CD14-positive monocyte (primary cell): Measurements from ENCODE around the gene OR5P2. TPM values are rescaled to one million over a fixed set of nuclear protein-coding genes. Genes with fewer than 3 reads are reported as not detected.

Experiments
- DNase-seq, 3 donors: peaks; one replicate each; pipeline ENCODE4 v3.0.0-alpha.2; 2011 to 2022
- H2AFZ ChIP-seq: 2 replicates; pipeline ENCODE4 v1.6.0; 2012; ENCODE audit warnings: mild to moderate bottlenecking, low read depth, low read length, inconsistent platforms; ENCODE audit not compliant: insufficient read depth, poor library complexity, severe bottlenecking
- H3K27ac ChIP-seq, 2 donors: 1 replicate in 1 of 2; 2 replicates in 1 of 2; pipeline ENCODE4 v1.5.1; 2012 to 2013; ENCODE audit warnings: low read length in 2 of 2, control low read depth in 1 of 2, inconsistent platforms in 1 of 2, low read depth in 1 of 2, mild to moderate bottlenecking in 1 of 2
- H3K27me3 ChIP-seq, 2 donors: one replicate each; pipeline versions ENCODE4 v1.6.0 to v1.6.1; 2011 to 2013; ENCODE audit warnings: low read length in 2 of 2; ENCODE audit not compliant: control insufficient read depth in 2 of 2, insufficient read depth in 2 of 2
- H3K36me3 ChIP-seq, 2 donors: replicated peaks in 1 of 2; 1 replicate in 1 of 2; 2 replicates in 1 of 2; pipeline versions ENCODE4 v1.5.1 to v1.6.1; 2012 to 2013; ENCODE audit warnings: low read length in 2 of 2, control low read depth in 1 of 2, inconsistent platforms in 1 of 2, mild to moderate bottlenecking in 1 of 2; ENCODE audit not compliant: insufficient read depth in 2 of 2, control insufficient read depth in 1 of 2
- H3K4me1 ChIP-seq, 2 donors: 1 replicate in 1 of 2; 2 replicates in 1 of 2; pipeline versions ENCODE4 v1.5.1 to v1.6.1; 2012 to 2013; ENCODE audit warnings: low read length in 2 of 2, control low read depth in 1 of 2, inconsistent platforms in 1 of 2, mild to moderate bottlenecking in 1 of 2, moderate library complexity in 1 of 2; ENCODE audit not compliant: insufficient read depth in 2 of 2, control insufficient read depth in 1 of 2
- H3K4me2 ChIP-seq: replicated peaks from 2 replicates; pipeline ENCODE3; 2012; ENCODE audit warnings: low read length, moderate library complexity, mild to moderate bottlenecking; ENCODE audit not compliant: poor library complexity, severe bottlenecking; ENCODE audit errors: extremely low read depth
- H3K4me3 ChIP-seq, 3 experiments: fragments of 200-600 bp in 1 of 3; sonication (generic) in 1 of 3; replicated peaks in 1 of 3; 1 replicate in 2 of 3; 2 replicates in 1 of 3; pipeline ENCODE4 v1.5.1; 2011 to 2013; ENCODE audit warnings: low read length in 3 of 3, mild to moderate bottlenecking in 3 of 3, control low read depth in 2 of 3, low read depth in 2 of 3, inconsistent platforms in 1 of 3, moderate library complexity in 1 of 3
- H3K79me2 ChIP-seq: 2 replicates; pipeline ENCODE4 v1.6.0; 2012; ENCODE audit warnings: mild to moderate bottlenecking, control low read depth, inconsistent platforms, low read length, moderate library complexity; ENCODE audit not compliant: insufficient read depth
- H3K9ac ChIP-seq: 2 replicates; pipeline ENCODE4 v1.6.0; 2017; ENCODE audit warnings: low read length, mild to moderate bottlenecking; ENCODE audit not compliant: insufficient read depth, poor library complexity, severe bottlenecking
- H3K9me3 ChIP-seq, 2 donors: replicated peaks in 1 of 2; 1 replicate in 1 of 2; 2 replicates in 1 of 2; pipeline versions ENCODE4 v1.5.1 to v1.6.1; 2012 to 2013; ENCODE audit warnings: low read length in 2 of 2, control low read depth in 1 of 2; ENCODE audit not compliant: control insufficient read depth in 1 of 2, insufficient read depth in 1 of 2
- H4K20me1 ChIP-seq: 2 replicates; pipeline ENCODE4 v1.6.0; 2012; ENCODE audit warnings: mild to moderate bottlenecking, low read length, control low read depth, moderate library complexity; ENCODE audit not compliant: insufficient read depth
- H3K27ac Mint-ChIP-seq, 7 donors: one replicate each; pipeline ENCODE4 v1.8.0; 2020; ENCODE audit warnings: mild to moderate bottlenecking in 7 of 7, mixed read lengths in 7 of 7, moderate library complexity in 6 of 7, inconsistent platforms in 2 of 7
- H3K27me3 Mint-ChIP-seq, 3 donors: one replicate each; pipeline ENCODE4 v1.8.0; 2021 to 2022; ENCODE audit warnings: low read depth in 3 of 3, mild to moderate bottlenecking in 3 of 3, mixed read lengths in 3 of 3, moderate library complexity in 3 of 3, inconsistent platforms in 1 of 3
- H3K36me3 Mint-ChIP-seq, 2 donors: one replicate each; pipeline ENCODE4 v1.8.0; 2020; ENCODE audit warnings: mixed read lengths in 2 of 2, inconsistent platforms in 1 of 2, mild to moderate bottlenecking in 1 of 2
- H3K4me1 Mint-ChIP-seq: one replicate; pipeline ENCODE4 v1.8.0; 2020; ENCODE audit warnings: mild to moderate bottlenecking, mixed read lengths
- H3K4me3 Mint-ChIP-seq, 2 donors: one replicate each; pipeline ENCODE4 v1.8.0; 2020; ENCODE audit warnings: mild to moderate bottlenecking in 2 of 2, mixed read lengths in 2 of 2, moderate library complexity in 1 of 2
- H3K9me3 Mint-ChIP-seq, 7 donors: one replicate each; pipeline ENCODE4 v1.8.0; 2020 to 2022; ENCODE audit warnings: mixed read lengths in 7 of 7, mild to moderate bottlenecking in 6 of 7, moderate library complexity in 6 of 7, inconsistent platforms in 2 of 7
- WGBS: methylation state at CpG from one replicate; pipeline ENCODE4 v1.1.5; 2013; ENCODE audit warnings: missing lambda C conversion rate; ENCODE audit not compliant: insufficient coverage; 5-methylcytosine and 5-hydroxymethylcytosine counted together
- intact Hi-C, 2 donors: fragments of 100-400 bp; cut with micrococcal nuclease; formaldehyde crosslinking; loops; one replicate each; pipeline versions ENCODE4 v1.15.0 to v1.15.1; 2023
- polyA plus RNA-seq, 3 donors: library from polyadenylated mRNA; depleted of rRNA in 1 of 3; unstranded in 2 of 3; stranded (reverse) in 1 of 3; fragments of 300-500 nt in 2 of 3; fragments of >200 nt in 1 of 3; fragmentation: Illumina TruSeq in 2 of 3; gene quantifications; 1 replicate in 2 of 3; 2 replicates in 1 of 3; pipeline ENCODE4 v1.2.3, GENCODE V29; 2012 to 2021
- TF ChIP-seq, protein P1 (sequence below): fragments of 200-600 bp; IDR thresholded peaks from one replicate; pipeline ENCODE4 v1.8.0; 2022; ENCODE audit warnings: antibody characterized with exemption, mild to moderate bottlenecking

OR5P2 gene
- polyA plus RNA-seq, 3 donors: not detected

DNA sequence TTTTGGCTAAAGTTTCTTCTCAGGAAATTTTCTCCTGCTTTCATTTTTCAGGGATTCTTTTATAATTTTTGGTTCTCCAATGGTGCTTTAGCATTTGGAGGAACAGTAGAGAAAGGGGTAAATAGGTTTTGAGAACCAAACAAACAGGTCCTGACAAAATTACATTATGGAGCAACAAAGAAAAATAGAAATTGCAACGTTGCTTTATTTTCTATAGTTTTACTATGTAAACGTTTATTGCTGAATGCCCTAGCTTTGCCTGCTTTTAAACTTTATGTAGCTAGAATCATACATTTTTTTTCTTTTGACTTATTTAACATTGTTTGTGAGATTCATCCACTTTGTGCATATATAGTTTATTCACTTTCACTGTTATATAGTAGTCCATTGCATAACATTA, 43.8 kb upstream of the OR5P2 start:
- no peaks in the 10 kb centered on the region for H4K20me1 ChIP-seq
- no peaks in the 10 kb centered on the region for H3K27me3 ChIP-seq
- H3K4me1 Mint-ChIP-seq: peaks cover 3% of the 10 kb centered on the region
- no peak overlapping the region for H3K27ac ChIP-seq
- H3K36me3 Mint-ChIP-seq: no peaks in the 10 kb centered on the region
- no peak overlapping the region for H2AFZ ChIP-seq
- no peak overlapping the region for H3K4me2 ChIP-seq
- TF ChIP-seq, protein P1, sequence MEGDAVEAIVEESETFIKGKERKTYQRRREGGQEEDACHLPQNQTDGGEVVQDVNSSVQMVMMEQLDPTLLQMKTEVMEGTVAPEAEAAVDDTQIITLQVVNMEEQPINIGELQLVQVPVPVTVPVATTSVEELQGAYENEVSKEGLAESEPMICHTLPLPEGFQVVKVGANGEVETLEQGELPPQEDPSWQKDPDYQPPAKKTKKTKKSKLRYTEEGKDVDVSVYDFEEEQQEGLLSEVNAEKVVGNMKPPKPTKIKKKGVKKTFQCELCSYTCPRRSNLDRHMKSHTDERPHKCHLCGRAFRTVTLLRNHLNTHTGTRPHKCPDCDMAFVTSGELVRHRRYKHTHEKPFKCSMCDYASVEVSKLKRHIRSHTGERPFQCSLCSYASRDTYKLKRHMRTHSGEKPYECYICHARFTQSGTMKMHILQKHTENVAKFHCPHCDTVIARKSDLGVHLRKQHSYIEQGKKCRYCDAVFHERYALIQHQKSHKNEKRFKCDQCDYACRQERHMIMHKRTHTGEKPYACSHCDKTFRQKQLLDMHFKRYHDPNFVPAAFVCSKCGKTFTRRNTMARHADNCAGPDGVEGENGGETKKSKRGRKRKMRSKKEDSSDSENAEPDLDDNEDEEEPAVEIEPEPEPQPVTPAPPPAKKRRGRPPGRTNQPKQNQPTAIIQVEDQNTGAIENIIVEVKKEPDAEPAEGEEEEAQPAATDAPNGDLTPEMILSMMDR: no peak
- WGBS: no CpG with 5 or more reads among the region's 2 CpGs
- intact Hi-C loops: no loop called here
- no peaks in the 10 kb centered on the region for H3K36me3 ChIP-seq
- no peak for DNase-seq
- no peak overlapping the region for H3K9ac ChIP-seq
- no peaks in the 10 kb centered on the region for H3K9me3 ChIP-seq
- peaks cover 0 to 7% (median 3%) of the 10 kb centered on the region in 7 donors for H3K9me3 Mint-ChIP-seq
- H3K4me3 ChIP-seq: no peak overlapping the region
- no peak overlapping the region for H3K27ac Mint-ChIP-seq
- H3K4me1 ChIP-seq: no peaks in the 10 kb centered on the region
- H3K79me2 ChIP-seq: no peaks in the 10 kb centered on the region
- no peaks in the 10 kb centered on the region for H3K27me3 Mint-ChIP-seq
- H3K4me3 Mint-ChIP-seq: no peak overlapping the region

DNA sequence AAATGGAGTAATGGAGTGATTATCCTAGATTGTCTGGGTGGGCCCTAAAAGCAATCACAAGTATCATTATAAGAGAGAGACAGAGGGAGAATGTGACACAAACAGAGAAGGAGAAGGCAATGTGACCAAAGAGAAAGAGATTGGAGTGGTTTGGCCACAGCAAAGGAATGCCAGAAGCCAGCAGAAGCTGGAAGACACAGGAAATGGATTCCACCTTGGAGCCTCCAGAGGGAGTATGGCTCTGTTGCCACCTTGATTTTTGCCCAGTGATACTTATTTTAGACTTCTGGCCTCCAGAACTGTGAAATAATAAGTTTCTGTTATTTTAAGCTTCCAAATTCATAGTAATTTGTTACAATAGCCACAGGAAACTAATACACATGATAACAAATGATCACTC, 36.8 kb upstream of the OR5P2 start:
- intact Hi-C loops: no loop called here
- TF ChIP-seq, protein P1: no peak
- no peak overlapping the region for H3K4me3 ChIP-seq

More for the DNA sequence above, 36.8 kb upstream of the OR5P2 start:
- H3K4me3 Mint-ChIP-seq: no peak overlapping the region
- H3K79me2 ChIP-seq: no peaks in the 10 kb centered on the region
- no peaks in the 10 kb centered on the region for H3K36me3 ChIP-seq
- no peak overlapping the region for H3K9ac ChIP-seq
- no peaks in the 10 kb centered on the region for H3K9me3 ChIP-seq
- H3K27me3 Mint-ChIP-seq: peaks cover 1 to 2% (median 2%) of the 10 kb centered on the region in 3 donors
- H3K27me3 ChIP-seq: no peaks in the 10 kb centered on the region
- no peak overlapping the region for H3K27ac ChIP-seq
- no peak overlapping the region for H2AFZ ChIP-seq
- no peak overlapping the region for H3K4me2 ChIP-seq
- DNase-seq: no peak
- H3K4me1 Mint-ChIP-seq: no peaks in the 10 kb centered on the region
- H3K36me3 Mint-ChIP-seq: no peaks in the 10 kb centered on the region
- no peaks in the 10 kb centered on the region for H3K4me1 ChIP-seq
- no peaks in the 10 kb centered on the region for H4K20me1 ChIP-seq
- peaks cover 0 to 5% (median 0%) of the 10 kb centered on the region in 7 donors for H3K9me3 Mint-ChIP-seq
- H3K27ac Mint-ChIP-seq: peak overlapping the region in 1 of 7 donors; percentile 19
